Adrenal gland (tissue), 12 donors: ENCODE results near the gene NPIPA1. TPM values are rescaled to one million over a fixed set of nuclear protein-coding genes. Genes with fewer than 3 reads are reported as not detected.
"Not testable (repeated sequence)": the region's sequence is repeated elsewhere in the genome, so short reads cannot be mapped to it uniquely, and the experiment has no call there.

Experiments
- DNase-seq, 7 donors: peaks; one replicate each; pipeline ENCODE4 v3.0.0-alpha.2; 2019 to 2020
- H3K27ac ChIP-seq, 5 donors: fragments of 200-600 bp; sonication (generic) in 4 of 5; 1 replicate in 3 of 5; 2 replicates in 2 of 5; pipeline versions ENCODE4 v1.5.1 to v1.8.0; 2016 to 2020; ENCODE audit warnings: mild to moderate bottlenecking in 1 of 5
- H3K27me3 ChIP-seq: fragments of 200-600 bp; 2 replicates; pipeline ENCODE4 v1.8.0; 2021
- H3K36me3 ChIP-seq, 2 donors: fragments of 200-600 bp; replicated peaks in 1 of 2; 1 replicate in 1 of 2; 2 replicates in 1 of 2; pipeline versions ENCODE4 v1.5.1 to v1.8.0; 2018 to 2022
- H3K4me1 ChIP-seq, 2 donors: fragments of 200-600 bp; replicated peaks in 1 of 2; 1 replicate in 1 of 2; 2 replicates in 1 of 2; pipeline versions ENCODE4 v1.5.1 to v1.8.0; 2018 to 2021
- H3K4me3 ChIP-seq, 4 donors: fragments of 200-600 bp; sonication (generic) in 3 of 4; one replicate each; pipeline ENCODE4 v1.5.1; 2016 to 2018
- H3K9me3 ChIP-seq, 3 donors: fragments of 200-600 bp; sonication (generic) in 1 of 3; replicated peaks in 1 of 3; 1 replicate in 2 of 3; 2 replicates in 1 of 3; pipeline versions ENCODE4 v1.5.1 to v1.8.0; 2016 to 2021
- CTCF ChIP-seq, 6 experiments: fragments of 450-650 bp in 4 of 6; fragments of 200-600 bp in 2 of 6; sonication (generic) in 1 of 6; IDR thresholded peaks; 1 replicate in 5 of 6; 2 replicates in 1 of 6; pipeline versions ENCODE4 v1.5.1 to v1.8.0; 2016 to 2021; ENCODE audit warnings: antibody characterized with exemption in 6 of 6, mild to moderate bottlenecking in 2 of 6, moderate library complexity in 1 of 6
- POLR2A ChIP-seq, 2 donors: fragments of 450-650 bp; IDR thresholded peaks; one replicate each; pipeline ENCODE4 v1.6.1; 2017; ENCODE audit warnings: antibody characterized with exemption in 2 of 2, mild to moderate bottlenecking in 2 of 2, moderate library complexity in 1 of 2
- WGBS, 4 donors: extraction: QIAGEN DNeasy Blood & Tissue Kit in 2 of 4; methylation state at CpG; one replicate each; pipeline versions ENCODE4 v1.1.5 to v1.1.7; 2013 to 2017; 5-methylcytosine and 5-hydroxymethylcytosine counted together
- intact Hi-C, 2 donors: fragments of 100-400 bp; cut with DNase I; formaldehyde crosslinking; loops; one replicate each; pipeline versions ENCODE4 v1.14.1 to v1.15.0; 2022 to 2023
- polyA plus RNA-seq, 3 donors: library from polyadenylated mRNA; stranded (reverse); fragments of 200-250 nt in 2 of 3; fragments of 350-450 nt in 1 of 3; fragmentation: Illumina TruSeq in 1 of 3; extraction: RNeasy Lipid Tissue Mini Kit (QIAGEN cat#74804) in 1 of 3; gene quantifications; one replicate each; pipeline ENCODE4 v1.2.3, GENCODE V29; 2013 to 2014
- total RNA-seq, 9 donors: library from RNA; depleted of rRNA in 4 of 9; stranded (reverse); fragments of >200 nt in 4 of 9; fragments of 120-200 nt in 1 of 9; fragmentation: NEBNext Ultra II Directional in 1 of 9; extraction: Animal tissue kit (Norgen Biotek cat#: 25700) in 1 of 9; gene quantifications; one replicate each; pipeline versions ENCODE4 v1.1.0 to v1.2.4, GENCODE V29; 2013 to 2023
- donor health status: healthy with polysubstance abuse.
- donor health status: Bipolar disorder and iron deficiency.
- donor health status: DM: yes; HTN: yes; CAD: no.
- donor health status: DM: no; HTN: no; CAD: no.
- donor health status: DM: no; HTN: no; CAD: no.
- donor health status: DM: yes; HTN: yes; CAD: no.

The NPIPA1 gene
- total and polyA plus RNA-seq, 12 donors: 23.9 to 534 (median 54.0) TPM

GRCh38 chr16:14963281-14964173 lies 26.3 kb downstream of the NPIPA1 start:
- intact Hi-C loops: no loop called here
- Histone ChIP-seq H3K36me3 (no peaks in the 10 kb centered on the region), H3K4me3 (no peak overlapping the region), H3K27ac (no peak overlapping the region), H3K27me3 (no peaks in the 10 kb centered on the region), H3K4me1 (no peaks in the 10 kb centered on the region), H3K9me3 (no peaks in the 10 kb centered on the region)
- WGBS, 4 donors: 73 to 77% (median 76%) methylated on average over 8 of the region's 8 CpGs
- TF ChIP-seq POLR2A (IDR thresholded peaks at IDR 0.05) (no peak), CTCF (IDR thresholded peaks at IDR 0.05) (no peak)
- DNase-seq: peak in 1 of 7 donors; percentile 50

- 88 to 89% (median 88%) methylated on average over 17 of the region's 17 CpGs for WGBS, 4 donors
- no peaks in the 10 kb centered on the region for H3K27me3 ChIP-seq
- H3K36me3 ChIP-seq: no peaks in the 10 kb centered on the region
- TF ChIP-seq CTCF (IDR thresholded peaks at IDR 0.05): no peak
- TF ChIP-seq POLR2A (IDR thresholded peaks at IDR 0.05): no peak
- no peaks in the 10 kb centered on the region for H3K9me3 ChIP-seq
- no peak overlapping the region for H3K4me3 ChIP-seq
- H3K4me1 ChIP-seq: no peaks in the 10 kb centered on the region
- no peak overlapping the region for H3K27ac ChIP-seq
- intact Hi-C loops: no loop called here
- DNase-seq: peak in 1 of 7 donors; percentile 50
Observed at GRCh38 chr16:14965328-14965727, 28.1 kb downstream of the NPIPA1 start.

- WGBS, 4 donors: 94 to 99% (median 96%) methylated on average over 3 of the region's 3 CpGs
- H3K27me3 ChIP-seq, DNase-seq, intact Hi-C loops, H3K4me1 ChIP-seq, H3K36me3 ChIP-seq, H3K4me3 ChIP-seq, H3K27ac ChIP-seq, H3K9me3 ChIP-seq: not testable (repeated sequence)
Observed at GRCh38 chr16:14969795-14970194, 32.6 kb downstream of the NPIPA1 start.

- H3K27me3 ChIP-seq, intact Hi-C loops, H3K27ac ChIP-seq, H3K36me3 ChIP-seq, DNase-seq, H3K4me3 ChIP-seq, H3K9me3 ChIP-seq: not testable (repeated sequence)
- peaks cover 4 to 13% of the 10 kb centered on the region in 2 donors for H3K4me1 ChIP-seq
- WGBS, 4 donors: 88 to 93% (median 90%) methylated on average over 12 of the region's 12 CpGs
Observed at GRCh38 chr16:14971621-14972228, 34.5 kb downstream of the NPIPA1 start.

- peaks cover 4 to 13% of the 10 kb centered on the region in 2 donors for H3K4me1 ChIP-seq
- H3K27me3 ChIP-seq, intact Hi-C loops, H3K9me3 ChIP-seq, H3K27ac ChIP-seq, H3K36me3 ChIP-seq: not testable (repeated sequence)
- 63 to 72% (median 66%) methylated on average over 12 to 14 of the region's 14 CpGs for WGBS, 4 donors
- peak overlapping the region in 1 of 4 donors; percentile 75 for H3K4me3 ChIP-seq
- DNase-seq: peak in 1 of 7 donors; percentile 15
Observed at GRCh38 chr16:14973785-14974322, 36.6 kb downstream of the NPIPA1 start.

GRCh38 chr16:14974331-14974655 lies 37.0 kb downstream of the NPIPA1 start:
- intact Hi-C loops: not testable (repeated sequence)
- WGBS, 4 donors: 1 to 2% (median 1%) methylated on average over 7 of the region's 7 CpGs
- H3K4me1 ChIP-seq: peaks cover 4 to 13% of the 10 kb centered on the region in 2 donors

More at GRCh38 chr16:14974331-14974655, 37.0 kb downstream of the NPIPA1 start:
- Histone ChIP-seq H3K27ac (peak overlapping the region in 4 of 5 donors; percentile 91 to 92 (median 92)), H3K4me3 (peak overlapping the region; percentile 74 to 97 (median 76))
- not testable (repeated sequence) for H3K36me3 ChIP-seq, DNase-seq, H3K9me3 ChIP-seq, H3K27me3 ChIP-seq
